D721Med (cell line): ENCODE measurements around the gene LRG1.
A peak's percentile ranks its signal among the peaks of the same experiment; 100 is the strongest.
"Not testable (repeated sequence)": the region's sequence is repeated elsewhere in the genome, so short reads cannot be mapped to it uniquely, and the experiment has no call there.

Experiments used
- DNase-seq: peaks from one replicate; pipeline ENCODE4 v3.0.0; 2011; ENCODE audit warnings: low spot score; ENCODE audit not compliant: insufficient read length
- FAIRE-seq: peaks from 2 replicates; lab custom pipeline; 2011; peaks lifted over from hg19 to GRCh38; lab: Jason Lieb, UNC
- TF ChIP-seq, protein P1 (sequence below): IDR thresholded peaks from 2 replicates; pipeline ENCODE4 v1.5.1; 2012; ENCODE audit warnings: mild to moderate bottlenecking, control low read depth; ENCODE audit not compliant: insufficient read depth; ENCODE audit errors: missing control alignments

LRG1 gene

DNA sequence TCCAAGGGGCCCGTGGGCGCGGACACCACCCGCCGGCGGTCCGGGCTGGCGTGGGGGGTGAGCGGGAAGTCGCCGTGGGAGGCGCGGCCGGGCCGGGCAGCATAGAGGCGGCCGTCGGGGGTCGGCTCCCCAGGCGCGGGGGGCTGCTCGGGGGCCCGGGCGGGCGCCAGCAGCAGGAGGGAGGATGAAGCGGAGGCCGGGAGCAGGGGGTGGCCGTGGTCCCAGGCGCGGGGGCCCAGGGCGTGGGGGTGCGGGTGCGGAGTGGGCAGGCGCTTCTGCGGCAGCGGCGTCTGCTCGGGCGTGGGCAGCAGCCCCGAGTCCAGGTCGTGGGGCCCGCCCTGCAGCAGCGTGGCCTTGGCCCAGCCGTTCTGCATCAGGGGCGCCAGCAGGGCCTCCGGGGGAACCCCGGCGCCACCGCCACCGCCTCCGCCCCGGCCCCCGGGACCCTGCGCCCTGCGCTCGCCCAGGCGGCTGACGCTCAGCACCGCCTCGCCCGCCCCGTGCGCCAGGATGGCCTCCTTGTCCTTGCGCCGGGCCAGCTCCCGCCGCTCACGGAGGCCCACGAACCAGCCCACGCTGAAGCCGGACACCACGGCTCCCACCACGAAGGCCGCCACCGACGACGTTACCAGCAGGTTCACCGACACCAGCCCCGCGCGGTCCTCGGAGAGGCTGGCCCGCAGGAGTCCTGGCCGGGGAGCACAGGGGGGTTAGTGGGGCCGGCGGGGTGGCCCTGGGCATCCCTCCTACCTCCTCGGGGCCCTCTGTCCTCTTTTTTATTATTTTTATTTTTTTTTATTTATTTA, 4.2 kb upstream of the LRG1 start:
- no peak for FAIRE-seq
- DNase-seq, result no peak
- TF ChIP-seq, protein P1, sequence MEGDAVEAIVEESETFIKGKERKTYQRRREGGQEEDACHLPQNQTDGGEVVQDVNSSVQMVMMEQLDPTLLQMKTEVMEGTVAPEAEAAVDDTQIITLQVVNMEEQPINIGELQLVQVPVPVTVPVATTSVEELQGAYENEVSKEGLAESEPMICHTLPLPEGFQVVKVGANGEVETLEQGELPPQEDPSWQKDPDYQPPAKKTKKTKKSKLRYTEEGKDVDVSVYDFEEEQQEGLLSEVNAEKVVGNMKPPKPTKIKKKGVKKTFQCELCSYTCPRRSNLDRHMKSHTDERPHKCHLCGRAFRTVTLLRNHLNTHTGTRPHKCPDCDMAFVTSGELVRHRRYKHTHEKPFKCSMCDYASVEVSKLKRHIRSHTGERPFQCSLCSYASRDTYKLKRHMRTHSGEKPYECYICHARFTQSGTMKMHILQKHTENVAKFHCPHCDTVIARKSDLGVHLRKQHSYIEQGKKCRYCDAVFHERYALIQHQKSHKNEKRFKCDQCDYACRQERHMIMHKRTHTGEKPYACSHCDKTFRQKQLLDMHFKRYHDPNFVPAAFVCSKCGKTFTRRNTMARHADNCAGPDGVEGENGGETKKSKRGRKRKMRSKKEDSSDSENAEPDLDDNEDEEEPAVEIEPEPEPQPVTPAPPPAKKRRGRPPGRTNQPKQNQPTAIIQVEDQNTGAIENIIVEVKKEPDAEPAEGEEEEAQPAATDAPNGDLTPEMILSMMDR, result no peak

DNA sequence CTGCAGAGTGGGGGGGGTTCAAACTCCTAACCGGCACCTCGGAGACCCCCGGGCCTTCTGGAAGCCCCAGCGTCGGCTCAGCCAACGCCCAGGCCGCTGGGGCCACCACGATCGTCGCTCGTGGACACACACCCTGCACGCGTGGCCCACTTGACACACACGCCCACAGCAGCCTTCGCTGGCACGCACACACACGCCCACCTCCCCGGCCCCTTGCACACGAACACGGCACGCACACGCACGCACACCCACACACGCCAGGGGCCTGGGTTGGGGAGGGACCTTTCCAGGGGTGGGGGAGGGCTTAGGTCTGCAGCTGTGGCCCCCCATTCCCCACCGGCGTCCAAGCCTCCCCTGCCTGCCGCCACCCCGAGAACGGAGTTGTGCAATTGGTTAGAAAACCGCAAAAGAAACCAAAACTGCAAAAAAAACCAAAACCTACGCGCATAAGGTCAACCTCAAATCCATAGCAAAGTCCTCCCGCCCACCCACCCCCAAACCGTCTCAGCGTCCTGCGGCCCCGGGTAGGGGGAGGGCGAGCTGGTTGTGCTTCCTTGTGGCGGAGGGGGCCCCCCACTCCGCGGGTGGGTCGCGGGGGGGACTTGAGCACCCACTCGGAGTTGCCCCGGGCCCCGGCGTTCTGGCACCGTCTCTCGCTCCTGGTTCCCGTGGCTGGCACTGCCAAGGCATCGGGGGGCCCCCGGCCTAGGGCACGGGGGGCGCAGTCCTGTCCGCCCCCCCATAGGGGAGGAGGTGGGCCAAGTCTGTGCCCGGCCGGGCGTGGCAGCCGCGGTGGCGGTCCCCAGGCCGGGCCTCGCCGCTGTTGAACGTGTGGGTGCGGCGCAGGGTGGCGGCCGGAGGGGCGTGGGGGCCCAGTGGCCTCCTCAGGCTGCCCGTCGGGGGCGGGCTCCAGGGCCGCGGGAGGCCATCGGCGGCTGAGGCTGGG, 3.3 kb upstream of the LRG1 start:
- DNase-seq (no peak), FAIRE-seq (no peak)
- TF ChIP-seq, protein P1, result no peak

DNA sequence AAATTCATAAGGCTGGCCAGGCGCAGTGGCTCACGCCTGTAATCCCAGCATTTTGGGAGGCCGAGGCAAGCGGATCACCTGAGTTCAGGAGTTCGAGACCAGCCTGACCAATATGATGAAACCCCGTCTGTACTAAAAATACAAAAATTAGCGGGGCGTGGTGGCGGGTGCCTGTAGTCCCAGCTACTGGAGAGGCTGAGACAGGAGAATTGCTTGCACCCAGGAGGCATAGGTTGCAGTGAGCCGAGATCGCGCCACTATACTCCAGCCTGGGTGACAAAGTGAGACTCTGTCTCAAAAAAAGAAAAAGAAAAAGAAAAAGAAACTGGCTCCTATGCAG, 1.9 kb upstream of the LRG1 start:
- not testable (repeated sequence) for DNase-seq, FAIRE-seq

DNA sequence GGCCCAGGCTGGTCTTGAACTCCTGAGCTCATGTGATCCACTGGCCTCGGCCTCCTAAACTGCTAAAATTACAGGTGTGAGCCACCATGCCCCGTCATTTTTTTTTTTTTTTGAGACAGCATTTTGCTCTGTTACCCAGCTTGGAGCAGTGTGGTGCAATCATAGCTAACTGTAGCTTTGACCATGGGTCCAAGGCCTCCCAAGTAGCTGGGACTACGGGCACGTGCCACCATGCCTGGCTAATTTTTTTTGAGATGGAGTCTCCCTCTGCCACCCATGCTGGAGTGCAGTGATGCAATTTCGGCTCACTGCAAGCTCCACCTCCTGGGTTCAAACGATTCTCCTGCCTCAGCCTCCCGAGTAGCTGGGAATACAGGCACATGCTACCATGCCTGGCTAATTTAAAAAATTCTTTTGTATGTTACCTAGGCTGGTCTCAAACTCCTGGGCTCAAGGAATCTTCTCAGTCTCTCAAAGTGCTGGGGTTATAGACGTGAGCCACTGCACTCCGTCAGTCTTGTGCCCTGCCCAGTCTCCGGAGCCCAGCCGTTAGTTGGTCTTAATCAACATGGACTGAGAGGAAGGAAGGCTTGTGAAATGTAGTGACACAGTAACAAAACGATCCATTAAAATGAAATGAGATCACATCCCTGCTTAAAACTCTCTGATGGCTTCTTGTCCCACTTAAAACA, 1.4 kb upstream of the LRG1 start:
- no peak for DNase-seq
- no peak for FAIRE-seq
- TF ChIP-seq, protein P1, result no peak

DNA sequence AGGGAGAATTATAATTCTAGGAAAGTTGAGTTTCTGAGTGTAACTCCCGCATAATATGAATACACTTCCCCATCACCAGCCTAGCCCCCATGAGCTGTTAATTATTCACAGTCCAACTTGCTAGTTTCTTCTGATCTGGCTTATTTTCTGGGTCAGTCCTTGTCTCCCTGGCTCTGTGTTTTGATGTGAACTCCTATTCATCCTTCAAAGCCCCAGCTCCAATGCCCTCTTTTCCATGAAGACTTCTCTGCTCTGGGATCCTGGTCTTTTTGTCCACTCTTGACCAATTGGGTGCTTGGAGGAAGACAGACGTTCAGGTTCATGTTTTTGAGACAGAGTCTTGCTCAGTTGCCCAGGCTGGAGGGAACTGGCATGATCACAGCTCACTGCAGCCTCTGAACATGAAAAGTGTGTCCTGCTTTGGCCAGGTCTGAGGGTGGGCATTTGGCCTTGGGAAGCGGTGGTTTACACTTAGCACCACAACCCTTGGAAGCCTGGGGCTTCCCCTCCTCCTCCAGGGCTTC, 605 bp downstream of the LRG1 start:
- TF ChIP-seq, protein P1, result no peak
- FAIRE-seq (no peak), DNase-seq (no peak)

DNA sequence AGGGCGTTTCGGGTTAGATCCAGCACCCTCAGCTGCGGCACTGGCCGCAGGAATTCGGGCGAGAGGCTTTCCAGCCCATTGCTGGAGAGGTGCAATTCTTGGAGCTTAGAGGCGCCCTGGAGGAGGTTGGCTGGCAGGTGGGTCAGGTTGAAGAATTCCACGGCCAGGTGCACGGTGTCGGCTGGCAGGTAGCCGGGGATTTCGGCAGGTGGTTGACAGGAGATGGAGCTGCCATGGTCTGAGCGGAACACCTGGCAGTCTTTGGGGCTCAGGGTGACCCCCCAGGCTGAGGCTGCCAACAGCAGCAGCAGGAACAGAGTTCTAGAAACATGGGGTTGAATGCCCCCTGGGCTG, 1.3 kb downstream of the LRG1 start:
- FAIRE-seq, result no peak
- TF ChIP-seq, protein P1, result no peak
- DNase-seq, result no peak

DNA sequence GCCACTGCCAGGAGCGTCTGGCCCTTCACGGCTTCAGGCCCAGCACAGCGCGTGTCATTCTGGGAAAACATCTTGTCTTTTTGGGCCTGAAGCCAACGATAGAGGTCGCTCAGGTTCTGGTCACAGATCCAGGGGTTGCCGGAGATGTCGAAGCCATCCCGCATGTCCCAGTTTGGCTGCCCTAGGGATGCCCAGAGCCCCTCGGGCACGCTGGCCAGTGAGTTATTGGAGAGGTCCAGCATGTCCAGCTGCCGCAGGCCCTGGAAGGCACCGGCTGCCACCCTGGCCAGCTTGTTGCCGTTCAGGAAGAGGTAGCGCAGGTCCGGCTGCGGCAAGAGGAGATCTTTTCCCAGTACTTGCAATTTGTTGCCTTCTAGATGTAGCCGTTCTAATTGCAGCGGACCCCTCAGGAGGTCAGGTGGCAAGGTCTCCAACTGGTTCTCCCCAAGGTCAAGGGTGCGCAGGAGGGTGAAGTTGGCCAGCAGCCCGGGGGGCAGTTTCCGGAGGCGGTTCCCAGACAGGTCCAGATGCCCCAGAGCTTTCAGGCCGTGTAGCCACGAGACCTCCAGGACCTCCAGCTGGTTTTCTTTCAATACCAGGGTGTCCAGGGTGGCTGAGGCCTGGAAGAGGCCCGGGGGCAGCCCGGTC, 1.8 kb downstream of the LRG1 start:
- no peak for DNase-seq
- FAIRE-seq, result no peak
- TF ChIP-seq, protein P1, result peak; percentile 1
